Kidney glomerular epithelial cell (primary cell): Measurements from ENCODE around the gene CCNC.

Source experiments
- DNase-seq: peaks from one replicate; lab custom pipeline; 2025; lab: John Stamatoyannopoulos, UW

The CCNC gene, protein sequence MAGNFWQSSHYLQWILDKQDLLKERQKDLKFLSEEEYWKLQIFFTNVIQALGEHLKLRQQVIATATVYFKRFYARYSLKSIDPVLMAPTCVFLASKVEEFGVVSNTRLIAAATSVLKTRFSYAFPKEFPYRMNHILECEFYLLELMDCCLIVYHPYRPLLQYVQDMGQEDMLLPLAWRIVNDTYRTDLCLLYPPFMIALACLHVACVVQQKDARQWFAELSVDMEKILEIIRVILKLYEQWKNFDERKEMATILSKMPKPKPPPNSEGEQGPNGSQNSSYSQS

DNA sequence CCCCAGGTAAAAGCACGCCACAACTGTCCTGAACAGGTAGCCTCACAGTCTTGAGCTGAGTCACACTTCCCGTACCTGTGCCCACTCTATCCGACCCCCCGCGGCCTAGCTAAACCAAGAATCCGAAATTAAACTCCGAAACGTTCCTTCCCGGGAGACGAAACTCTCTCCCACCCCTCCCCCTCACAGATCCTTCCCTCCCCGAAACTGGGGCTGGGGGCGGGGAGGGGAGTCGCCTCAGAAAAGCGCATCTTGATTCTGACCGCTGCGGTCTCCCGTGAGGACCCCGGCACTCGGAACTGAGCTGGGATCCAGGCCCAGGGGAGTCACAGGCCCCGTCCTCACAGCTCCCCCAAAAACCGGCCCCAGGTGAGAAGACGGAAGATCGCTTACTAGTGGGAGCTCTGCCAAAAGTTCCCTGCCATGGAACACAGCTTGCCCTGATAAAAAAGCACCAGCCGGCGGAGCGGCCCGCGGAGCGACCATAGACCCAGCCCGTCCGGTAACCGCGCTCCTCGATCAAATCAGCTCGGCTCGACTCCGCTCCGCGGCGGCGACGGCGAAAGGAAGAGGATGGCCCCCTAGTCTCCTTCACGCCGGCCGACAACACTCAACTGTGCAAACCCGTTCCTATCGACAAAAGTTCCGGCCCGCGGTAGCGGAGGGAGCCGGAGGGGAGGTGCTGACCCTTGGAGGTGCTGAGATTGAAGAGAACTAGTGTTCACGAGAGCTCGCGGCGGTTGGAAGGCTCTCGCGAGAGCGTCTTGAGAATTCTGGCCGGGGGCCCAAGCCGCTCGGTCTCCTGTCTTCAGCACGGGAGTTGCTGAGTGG is at the start of gene CCNC:
Gene CCNC, minus strand, starts transcription at position 558 of the 831 bp plus-strand sequence. Its CDS starts 133 bp downstream, at position 425.
- peak; percentile 92 for DNase-seq

DNA sequence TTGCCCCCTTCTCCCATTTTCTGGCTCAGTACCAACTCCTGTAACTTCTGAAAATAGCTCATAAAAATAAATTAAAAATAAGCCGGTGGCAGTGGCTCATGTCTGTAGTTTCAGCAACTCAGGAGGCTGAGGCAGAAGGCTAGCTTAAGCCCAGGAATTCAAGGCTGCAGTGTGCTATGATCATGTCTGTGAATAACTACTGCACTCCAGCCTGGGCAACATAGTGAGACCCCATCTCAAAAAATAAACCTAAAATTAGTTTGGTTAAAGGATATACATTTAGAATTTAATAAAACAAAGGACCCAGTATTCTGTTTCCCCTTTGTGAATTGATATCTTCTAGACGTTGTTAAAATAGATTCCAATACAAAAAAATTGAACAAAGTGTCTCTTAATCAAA is 48.7 kb upstream of the CCNC start:
- DNase-seq, result no peak

- no peak for DNase-seq
Observed at GRCh38 chr6:99614430-99615186, 46.1 kb upstream of the CCNC start.

DNA sequence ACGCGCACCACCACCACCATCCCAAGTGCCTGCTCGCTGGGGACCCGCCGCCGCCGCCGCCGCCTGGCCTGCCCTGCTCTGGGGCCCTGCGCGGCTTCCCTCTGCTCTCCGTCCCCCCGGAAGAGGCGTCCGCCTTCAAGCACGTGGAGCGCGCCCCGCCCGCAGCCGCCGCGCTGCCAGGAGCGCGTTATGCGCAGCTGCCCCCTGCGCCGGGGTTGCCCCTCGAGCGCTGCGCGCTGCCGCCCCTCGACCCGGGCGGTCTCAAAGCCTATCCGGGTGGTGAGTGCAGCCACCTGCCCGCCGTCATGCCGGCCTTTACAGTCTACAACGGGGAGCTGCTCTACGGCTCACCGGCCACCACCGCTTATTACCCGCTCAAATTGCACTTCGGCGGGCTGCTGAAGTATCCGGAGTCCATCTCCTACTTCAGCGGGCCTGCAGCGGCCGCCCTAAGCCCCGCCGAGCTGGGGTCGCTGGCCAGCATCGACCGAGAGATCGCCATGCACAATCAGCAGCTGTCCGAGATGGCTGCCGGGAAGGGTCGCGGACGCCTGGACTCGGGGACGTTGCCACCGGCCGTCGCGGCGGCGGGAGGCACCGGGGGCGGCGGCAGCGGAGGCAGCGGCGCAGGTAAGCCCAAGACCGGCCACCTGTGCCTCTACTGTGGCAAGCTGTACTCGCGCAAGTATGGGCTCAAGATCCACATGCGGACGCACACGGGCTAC is 45.4 kb upstream of the CCNC start:
- no peak for DNase-seq

DNA sequence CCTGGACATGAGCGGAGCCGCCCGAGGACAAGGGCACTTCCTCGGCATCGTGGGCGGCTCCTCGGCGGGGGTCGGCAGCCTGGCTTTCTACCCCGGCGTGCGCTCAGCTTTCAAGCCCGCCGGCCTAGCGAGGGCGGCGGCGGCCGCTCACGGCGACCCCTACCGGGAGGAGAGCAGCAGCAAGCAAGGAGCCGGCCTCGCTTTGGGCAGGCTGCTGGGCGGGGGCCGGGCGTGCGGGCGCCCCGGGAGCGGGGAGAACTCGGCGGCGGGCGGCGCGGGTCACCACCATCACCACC is 44.9 kb upstream of the CCNC start:
- no peak for DNase-seq

DNA sequence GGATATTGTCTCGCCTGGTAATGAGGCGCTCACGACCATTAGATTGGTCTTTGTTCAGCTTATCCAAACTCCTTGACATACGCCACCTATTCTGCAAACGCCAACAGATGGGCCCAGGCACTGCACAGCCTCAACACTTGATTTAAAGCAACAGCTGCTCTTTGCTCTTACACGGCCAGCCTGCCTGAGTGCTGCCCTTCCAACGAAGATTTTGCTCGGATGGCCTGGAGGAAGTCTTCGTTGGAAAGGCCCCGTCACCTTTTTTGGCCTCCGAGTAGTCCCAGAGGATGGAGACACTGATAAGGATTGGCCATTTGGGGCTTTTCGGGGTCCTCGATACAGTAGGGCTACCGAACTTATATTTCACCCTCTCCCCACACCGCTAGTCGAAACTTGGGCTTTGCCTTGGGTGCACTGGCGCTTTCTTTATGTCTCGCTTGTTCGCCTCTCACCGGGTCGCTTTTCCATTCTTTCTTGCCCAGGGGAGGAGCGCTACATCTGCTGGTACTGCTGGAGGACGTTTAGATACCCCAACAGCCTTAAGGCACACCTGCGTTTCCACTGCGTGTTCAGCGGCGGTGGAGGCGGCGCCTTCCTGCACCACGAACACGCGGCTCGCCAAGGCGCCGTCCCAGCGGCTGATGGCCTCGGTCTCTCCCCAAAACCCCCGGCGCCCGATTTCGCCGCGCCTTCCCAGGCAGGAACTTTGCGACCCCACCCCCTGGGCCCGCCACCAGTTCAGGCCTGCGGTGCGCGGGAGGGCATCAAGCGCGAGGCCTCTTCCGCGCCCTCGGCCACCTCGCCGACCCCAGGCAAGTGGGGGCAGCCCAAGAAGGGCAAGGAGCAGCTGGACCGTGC is 44.3 kb upstream of the CCNC start:
- no peak for DNase-seq

DNA sequence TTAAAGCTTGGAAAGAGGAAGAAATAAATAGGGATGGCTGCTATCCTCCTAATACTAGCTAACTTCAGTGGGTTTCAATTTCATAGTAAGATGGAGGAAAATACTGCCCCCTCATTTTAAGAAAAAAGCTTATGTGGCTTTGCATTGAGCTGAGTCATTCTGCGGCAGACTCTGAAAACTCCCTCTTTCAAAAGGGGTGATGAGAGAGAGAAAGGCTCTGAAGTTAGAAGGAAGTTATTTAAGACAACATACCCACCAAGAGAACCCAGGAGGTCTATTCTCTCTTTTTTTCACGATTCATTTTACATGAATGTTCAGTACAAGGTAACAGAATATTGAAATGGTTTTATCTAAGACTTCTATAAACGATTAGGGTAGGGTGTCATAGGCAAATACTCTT is 42.7 kb upstream of the CCNC start:
- no peak for DNase-seq

DNA sequence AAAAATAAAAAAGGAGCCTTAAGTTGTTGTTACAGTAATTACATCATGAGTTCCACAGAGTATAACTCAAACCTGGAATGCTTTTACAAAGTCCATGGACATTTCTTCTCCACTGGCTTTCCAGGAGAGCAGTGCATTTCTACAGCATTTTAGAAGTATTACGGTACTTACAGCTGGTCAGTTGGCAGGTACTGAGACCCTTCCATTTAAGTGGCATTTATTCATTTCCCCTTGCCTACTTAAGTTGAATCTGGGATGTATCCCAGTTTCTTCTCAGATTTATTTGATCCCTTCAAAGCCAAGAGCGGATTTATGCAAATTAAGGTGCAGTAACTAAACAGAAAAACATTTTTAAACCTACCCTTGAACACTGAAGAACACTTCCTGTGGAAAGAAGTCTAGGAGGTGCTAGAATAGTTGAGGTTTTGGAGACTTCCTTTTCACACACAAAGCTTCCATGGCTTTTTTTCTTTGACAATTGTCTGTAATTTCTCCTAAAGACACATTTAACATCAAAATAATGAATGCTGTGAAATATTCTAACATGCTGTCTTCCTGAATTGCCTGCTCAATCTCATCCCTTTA is 41.5 kb upstream of the CCNC start:
- no peak for DNase-seq

DNA sequence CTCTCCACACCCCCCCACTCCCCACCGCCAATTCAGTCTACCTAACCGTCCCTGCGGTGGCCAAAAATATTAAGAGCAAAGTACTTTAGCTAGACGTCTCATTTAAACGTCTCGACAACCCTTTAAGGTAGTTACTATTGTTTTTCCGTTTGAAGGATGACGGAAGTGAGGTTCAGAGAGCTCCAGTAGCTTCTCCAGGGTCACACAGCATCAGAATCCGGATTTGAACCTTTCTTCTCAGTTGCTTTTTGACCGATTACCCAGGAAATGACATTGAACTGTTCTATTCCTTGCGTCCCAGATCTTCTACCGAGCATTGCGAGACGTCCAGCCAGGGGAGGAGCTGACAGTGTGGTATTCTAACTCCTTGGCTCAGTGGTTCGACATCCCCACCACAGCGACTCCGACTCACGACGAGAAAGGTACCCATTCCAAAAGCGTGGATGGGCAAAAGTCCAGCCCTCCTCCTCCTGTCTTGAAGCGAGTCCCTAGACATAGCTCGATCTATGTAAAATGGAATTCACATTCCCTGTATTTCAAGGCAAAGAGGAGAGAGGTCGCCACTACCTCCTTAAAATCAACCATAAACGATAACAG is 40.5 kb upstream of the CCNC start:
- DNase-seq, result no peak

GRCh38 chr6:99608059-99608885 is 39.8 kb upstream of the CCNC start:
- no peak for DNase-seq

DNA sequence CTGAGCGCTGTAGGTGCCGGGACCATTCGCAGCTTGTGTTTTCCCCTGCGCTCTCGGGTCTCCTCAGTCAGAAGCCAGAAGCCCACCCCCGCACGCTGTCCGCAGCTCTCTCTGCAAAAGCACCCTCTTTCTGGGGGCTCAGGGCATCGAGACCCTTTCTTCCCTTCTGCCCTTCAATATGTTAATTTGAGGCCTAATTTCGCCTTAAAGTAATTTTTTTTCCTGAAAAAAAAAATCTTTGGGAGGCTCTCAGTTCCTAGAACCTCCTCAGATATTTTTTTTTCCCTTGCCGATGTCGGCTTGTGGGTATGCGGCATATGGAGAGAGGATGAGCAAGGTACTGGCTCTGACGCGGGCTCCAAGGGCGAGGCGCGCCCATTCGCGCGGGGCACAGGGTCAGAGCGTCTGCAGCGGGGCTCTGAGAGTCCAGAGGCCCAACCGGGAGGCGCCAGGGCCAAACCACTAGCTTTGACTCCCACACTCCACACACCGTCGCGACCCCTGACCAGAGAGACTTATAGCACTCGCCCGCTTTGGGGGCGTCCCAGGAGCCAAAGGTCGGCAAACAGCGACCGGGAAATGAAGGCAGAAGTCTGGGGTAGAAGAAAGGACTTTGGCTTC is 39.1 kb upstream of the CCNC start:
- no peak for DNase-seq

DNA sequence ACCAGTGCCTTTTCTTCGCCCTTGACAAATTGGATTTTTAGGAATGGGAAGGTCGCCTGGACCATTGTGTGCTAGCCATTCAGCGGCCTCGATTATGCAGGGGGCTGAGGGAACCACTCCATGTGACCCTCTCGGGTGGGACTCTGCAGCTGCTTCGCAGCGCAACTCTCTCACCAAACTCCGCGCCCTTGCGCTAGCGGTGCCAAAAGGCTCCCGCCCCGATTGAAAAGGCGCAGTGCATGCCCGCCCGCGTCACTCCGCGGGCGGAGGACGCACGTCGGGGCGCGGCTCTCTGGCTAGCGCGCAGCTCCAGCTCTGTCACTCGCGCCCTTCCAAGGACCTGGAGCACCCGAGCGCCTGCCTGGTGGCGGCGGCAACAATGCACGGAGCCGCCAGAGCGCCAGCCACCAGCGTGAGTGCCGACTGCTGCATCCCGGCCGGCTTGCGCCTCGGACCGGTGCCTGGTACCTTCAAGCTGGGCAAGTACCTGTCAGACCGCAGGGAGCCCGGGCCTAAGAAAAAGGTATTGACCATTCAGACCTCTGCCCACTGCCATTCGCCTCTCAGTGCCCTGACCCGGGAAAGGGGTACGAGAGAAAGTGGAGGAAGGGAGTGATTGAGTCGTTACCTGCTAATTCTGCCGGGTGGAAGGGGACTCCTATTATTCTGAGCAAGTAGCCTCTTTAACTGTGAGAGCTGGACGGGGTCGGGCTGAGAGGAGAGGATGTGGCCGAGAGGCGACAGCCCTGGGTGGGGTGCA is 38.4 kb upstream of the CCNC start, which contains the start of gene PRDM13:
Gene PRDM13, plus strand, starts transcription at position 178 of the 760 bp plus-strand sequence. Its CDS starts 202 bp downstream, at position 380.
- DNase-seq, result no peak

- DNase-seq, result no peak
Observed at GRCh38 chr6:99605911-99606655, 37.6 kb upstream of the CCNC start.

DNA sequence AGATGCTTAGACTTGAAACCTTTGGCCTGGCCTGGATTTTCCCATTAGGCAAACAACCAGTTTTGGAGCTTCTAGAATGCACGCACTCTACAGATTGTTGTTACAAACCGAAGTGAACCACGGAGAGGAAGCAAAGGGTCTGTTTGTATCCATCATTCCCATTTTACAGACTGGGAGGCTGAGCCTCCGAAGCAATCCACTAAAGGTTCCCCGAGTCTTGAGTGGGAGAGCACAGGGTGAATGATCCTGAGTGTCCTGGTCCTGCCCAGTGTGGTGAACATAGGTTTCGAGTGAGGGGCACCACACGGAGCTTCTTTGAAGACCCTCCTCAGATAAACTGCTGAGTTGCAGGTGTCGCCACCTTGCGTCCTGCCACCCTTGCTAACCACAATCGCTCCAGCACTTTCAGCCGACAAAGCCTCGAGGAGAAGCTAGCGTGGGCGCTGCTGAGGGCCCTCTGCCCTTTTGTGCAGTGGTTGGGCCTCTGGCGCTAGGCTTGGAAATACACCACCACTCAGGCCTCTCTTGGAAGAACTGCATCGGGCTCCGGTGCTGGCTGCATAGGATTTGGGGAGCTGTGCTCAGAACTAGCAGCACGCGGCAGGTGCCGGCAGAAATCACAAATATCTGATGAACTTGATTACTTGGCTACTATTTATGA is 36.7 kb upstream of the CCNC start:
- DNase-seq, result no peak

DNA sequence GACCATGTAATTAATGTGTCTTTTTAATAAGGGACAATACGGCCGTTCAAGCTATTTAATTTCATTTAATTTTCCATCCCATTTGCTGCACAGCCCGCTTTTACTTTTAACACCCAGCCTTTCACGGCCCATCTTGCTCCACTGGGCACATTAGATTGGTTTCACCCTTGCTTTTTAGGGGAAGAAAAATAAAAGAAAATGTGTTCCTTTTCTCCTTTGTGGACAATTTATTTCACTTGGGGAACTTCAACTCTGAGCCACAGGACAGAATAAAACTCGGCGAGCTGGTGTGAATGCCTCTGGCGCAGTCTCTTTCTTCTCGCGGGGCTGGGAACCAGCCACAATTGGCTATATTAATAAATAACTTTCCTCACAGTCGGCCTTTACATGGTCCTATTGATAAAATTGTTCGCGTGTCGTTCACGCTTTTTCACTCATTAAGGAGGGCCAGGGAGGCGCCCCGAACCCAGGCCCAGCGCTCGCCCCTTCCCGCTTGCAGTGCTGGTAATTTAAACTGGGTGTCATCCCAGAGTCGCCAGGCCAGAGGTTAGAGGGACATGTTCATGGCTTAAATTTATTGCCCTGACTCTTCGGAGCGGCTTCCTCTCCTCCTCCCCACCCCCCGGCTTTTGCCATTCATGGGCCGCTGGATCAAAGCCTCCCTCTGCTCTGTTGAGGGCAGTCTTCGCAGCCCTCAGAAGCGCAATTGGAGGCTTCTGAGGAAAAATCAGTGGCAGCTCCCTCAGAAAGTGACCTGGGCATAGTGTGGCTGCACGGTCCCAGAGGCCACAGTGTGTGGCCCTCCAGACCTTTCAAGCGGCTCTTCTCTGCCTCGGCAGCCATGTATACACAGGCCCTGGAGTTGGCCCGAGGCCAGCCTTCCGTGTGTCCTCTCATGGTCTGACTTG is 36.0 kb upstream of the CCNC start:
- DNase-seq, result no peak
